BE2C (cell line): Measurements from ENCODE around the gene PARD6G.

Experiments
- DNase-seq: peaks from one replicate; pipeline ENCODE4 v3.0.0-alpha.2; 2020
- H3K27me3 ChIP-seq: fragments of 250-450 bp; sonication (Bioruptor Pico); 2 replicates; pipeline ENCODE4 v1.5.1; 2020; ENCODE audit warnings: mild to moderate bottlenecking
- H3K36me3 ChIP-seq: fragments of 250-450 bp; sonication (Bioruptor Pico); 2 replicates; pipeline ENCODE4 v1.5.1; 2020; ENCODE audit warnings: mild to moderate bottlenecking
- H3K4me1 ChIP-seq: fragments of 250-450 bp; sonication (Bioruptor Pico); 2 replicates; pipeline ENCODE4 v1.5.1; 2020
- H3K4me3 ChIP-seq: 2 replicates; pipeline ENCODE4 v1.5.1; 2011; ENCODE audit warnings: low read depth, low read length
- H3K9me3 ChIP-seq: fragments of 250-450 bp; sonication (Bioruptor Pico); 2 replicates; pipeline ENCODE4 v1.5.1; 2020
- CTCF ChIP-seq: IDR thresholded peaks from 2 replicates; pipeline ENCODE4 v1.5.1; 2012; ENCODE audit warnings: mild to moderate bottlenecking, low read depth, low read length

Gene PARD6G

GRCh38 chr18:80205294-80205693, 42.0 kb downstream of the PARD6G start:
- no peak for DNase-seq
- H3K9me3 ChIP-seq, result no peaks in the 10 kb centered on the region
- H3K27me3 ChIP-seq, result no peaks in the 10 kb centered on the region
- TF ChIP-seq CTCF, result no peak
- no peaks in the 10 kb centered on the region for H3K4me1 ChIP-seq
- H3K36me3 ChIP-seq, result no peaks in the 10 kb centered on the region
- no peak overlapping the region for H3K4me3 ChIP-seq

GRCh38 chr18:80204142-80204541, 43.2 kb downstream of the PARD6G start:
- no peak for TF ChIP-seq CTCF
- Histone ChIP-seq H3K4me3 (no peak overlapping the region), H3K36me3 (no peaks in the 10 kb centered on the region), H3K9me3 (no peaks in the 10 kb centered on the region), H3K4me1 (no peaks in the 10 kb centered on the region), H3K27me3 (no peaks in the 10 kb centered on the region)
- no peak for DNase-seq

DNA sequence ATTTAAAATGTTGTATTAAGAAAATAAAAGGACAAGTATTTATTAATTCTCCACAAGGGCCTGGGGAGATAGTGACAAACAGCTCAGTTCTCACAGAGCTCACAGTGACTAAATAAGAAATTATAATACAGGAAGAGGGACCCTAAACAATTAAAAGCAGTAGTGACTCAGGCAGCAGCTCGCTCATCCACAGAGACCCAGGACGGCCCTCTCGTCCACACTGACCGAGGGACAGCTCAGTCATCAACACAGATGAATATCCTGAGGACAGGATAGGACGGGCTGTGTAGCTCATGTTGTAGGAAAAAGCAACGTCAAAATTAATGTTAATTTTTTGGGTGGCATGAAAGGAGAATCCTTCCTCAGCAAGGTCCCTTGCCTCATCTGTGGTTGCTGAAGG, 44.1 kb downstream of the PARD6G start:
- no peak for DNase-seq
- no peak for TF ChIP-seq CTCF
- H3K4me1 ChIP-seq, result no peaks in the 10 kb centered on the region
- H3K4me3 ChIP-seq, result no peak overlapping the region
- H3K27me3 ChIP-seq, result no peaks in the 10 kb centered on the region
- H3K36me3 ChIP-seq, result no peaks in the 10 kb centered on the region
- H3K9me3 ChIP-seq, result no peaks in the 10 kb centered on the region

- no peaks in the 10 kb centered on the region for H3K27me3 ChIP-seq
- no peaks in the 10 kb centered on the region for H3K4me1 ChIP-seq
- H3K4me3 ChIP-seq, result no peak overlapping the region
- no peak for DNase-seq
- H3K9me3 ChIP-seq, result no peaks in the 10 kb centered on the region
- no peaks in the 10 kb centered on the region for H3K36me3 ChIP-seq
- no peak for TF ChIP-seq CTCF
Observed at GRCh38 chr18:80202264-80202998, 44.9 kb downstream of the PARD6G start.

DNA sequence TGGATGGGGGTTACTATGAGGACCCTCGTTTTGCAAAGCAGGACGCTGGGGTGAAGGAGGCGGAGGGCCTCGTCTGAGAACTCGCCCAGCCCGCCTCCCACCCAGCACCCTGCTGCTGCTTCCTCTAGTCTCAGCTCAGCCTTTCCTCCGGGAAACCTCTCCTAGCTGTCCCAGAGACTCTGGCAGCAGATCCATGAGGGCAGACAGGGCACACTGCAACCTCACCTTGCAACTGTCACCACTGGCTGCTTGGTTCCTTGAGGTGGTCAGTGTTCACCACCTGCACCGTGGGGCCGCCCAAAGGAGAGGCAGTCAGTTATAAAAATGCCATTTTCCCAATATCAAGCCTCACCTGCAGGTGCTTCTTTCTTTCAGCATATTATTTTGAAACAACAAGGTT, 45.6 kb downstream of the PARD6G start:
- H3K9me3 ChIP-seq, result no peaks in the 10 kb centered on the region
- DNase-seq, result no peak
- H3K4me1 ChIP-seq, result no peaks in the 10 kb centered on the region
- H3K36me3 ChIP-seq, result no peaks in the 10 kb centered on the region
- H3K27me3 ChIP-seq, result no peaks in the 10 kb centered on the region
- TF ChIP-seq CTCF, result no peak
- H3K4me3 ChIP-seq, result no peak overlapping the region

GRCh38 chr18:80200932-80201672, 46.2 kb downstream of the PARD6G start:
- no peak for TF ChIP-seq CTCF
- Histone ChIP-seq H3K36me3 (no peaks in the 10 kb centered on the region), H3K4me3 (no peak overlapping the region), H3K9me3 (no peaks in the 10 kb centered on the region), H3K27me3 (no peaks in the 10 kb centered on the region), H3K4me1 (no peaks in the 10 kb centered on the region)
- no peak for DNase-seq
